Fibroblast of the aortic adventitia (primary cell): Measurements from ENCODE around the gene TRIM28. TPM values are rescaled to one million over a fixed set of nuclear protein-coding genes. Genes with fewer than 3 reads are reported as not detected.

Experiments
- DNase-seq: peaks from one replicate; pipeline ENCODE4 v3.0.0-alpha.2; 2010; ENCODE audit warnings: low read depth
- H3K4me3 ChIP-seq: 2 replicates; pipeline ENCODE4 v1.5.1; 2011; ENCODE audit warnings: low read depth, mild to moderate bottlenecking, control low read depth, low read length, moderate library complexity
- total RNA-seq: library from RNA; depleted of rRNA; stranded (reverse); fragments of >200 nt; gene quantifications from 2 replicates; pipeline ENCODE4 v1.2.3, GENCODE V29; 2012; ENCODE audit warnings: low replicate concordance
- TF ChIP-seq, protein P1 (sequence below): IDR thresholded peaks from 2 replicates; pipeline ENCODE4 v1.5.1; 2011; ENCODE audit warnings: mild to moderate bottlenecking, low read length, control low read depth, inconsistent platforms; ENCODE audit not compliant: insufficient read depth

The TRIM28 gene
- total RNA-seq, 1 donor = 233 TPM

- no peak for DNase-seq
- TF ChIP-seq, protein P1, sequence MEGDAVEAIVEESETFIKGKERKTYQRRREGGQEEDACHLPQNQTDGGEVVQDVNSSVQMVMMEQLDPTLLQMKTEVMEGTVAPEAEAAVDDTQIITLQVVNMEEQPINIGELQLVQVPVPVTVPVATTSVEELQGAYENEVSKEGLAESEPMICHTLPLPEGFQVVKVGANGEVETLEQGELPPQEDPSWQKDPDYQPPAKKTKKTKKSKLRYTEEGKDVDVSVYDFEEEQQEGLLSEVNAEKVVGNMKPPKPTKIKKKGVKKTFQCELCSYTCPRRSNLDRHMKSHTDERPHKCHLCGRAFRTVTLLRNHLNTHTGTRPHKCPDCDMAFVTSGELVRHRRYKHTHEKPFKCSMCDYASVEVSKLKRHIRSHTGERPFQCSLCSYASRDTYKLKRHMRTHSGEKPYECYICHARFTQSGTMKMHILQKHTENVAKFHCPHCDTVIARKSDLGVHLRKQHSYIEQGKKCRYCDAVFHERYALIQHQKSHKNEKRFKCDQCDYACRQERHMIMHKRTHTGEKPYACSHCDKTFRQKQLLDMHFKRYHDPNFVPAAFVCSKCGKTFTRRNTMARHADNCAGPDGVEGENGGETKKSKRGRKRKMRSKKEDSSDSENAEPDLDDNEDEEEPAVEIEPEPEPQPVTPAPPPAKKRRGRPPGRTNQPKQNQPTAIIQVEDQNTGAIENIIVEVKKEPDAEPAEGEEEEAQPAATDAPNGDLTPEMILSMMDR = no peak
- H3K4me3 ChIP-seq = no peak overlapping the region
Measured at GRCh38 chr19:58515259-58515658, 28.6 kb upstream of the TRIM28 start.

DNA sequence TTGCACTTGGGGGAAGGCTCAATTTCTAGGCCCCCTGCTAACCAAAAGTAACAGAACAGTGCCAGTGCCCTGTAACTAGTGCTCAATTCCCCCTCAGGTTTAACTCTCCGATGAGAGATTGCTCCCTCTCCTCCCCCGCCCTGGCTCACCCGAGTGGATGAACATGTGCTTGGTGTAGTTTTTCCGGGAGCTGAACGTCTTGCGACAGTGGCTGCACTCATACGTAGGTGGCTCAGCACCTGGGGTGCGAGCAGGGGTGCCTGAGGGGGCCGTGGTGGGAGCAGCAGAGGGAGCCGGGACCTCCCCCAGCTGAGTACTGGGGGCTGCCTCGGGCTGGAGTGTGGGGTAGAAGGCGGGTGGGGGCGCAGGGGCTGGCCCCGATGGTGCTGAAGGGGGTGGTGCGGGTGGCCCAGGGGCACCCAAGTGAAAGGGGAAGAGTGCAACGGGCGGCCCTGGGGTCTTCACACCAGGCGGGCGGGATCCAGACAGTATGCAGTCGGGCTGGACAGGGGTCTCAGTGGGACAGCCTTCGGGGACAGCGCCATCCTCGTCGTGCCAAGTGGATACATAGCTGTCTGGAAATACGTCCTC, 27.5 kb upstream of the TRIM28 start:
- TF ChIP-seq, protein P1 = no peak
- no peak overlapping the region for H3K4me3 ChIP-seq
- no peak for DNase-seq

- TF ChIP-seq, protein P1 = no peak
- peak overlapping the region; percentile 28 for H3K4me3 ChIP-seq
- no peak for DNase-seq
Measured at GRCh38 chr19:58516964-58517833, 26.7 kb upstream of the TRIM28 start.

- no peak for DNase-seq
- H3K4me3 ChIP-seq = peak overlapping the region; percentile 91
- TF ChIP-seq, protein P1 = no peak
Measured at GRCh38 chr19:58518256-58519086, 25.4 kb upstream of the TRIM28 start.

- TF ChIP-seq, protein P1 = peak; percentile 82
- H3K4me3 ChIP-seq = peak overlapping the region; percentile 91
- peak; percentile 73 for DNase-seq
Measured at GRCh38 chr19:58519087-58519354, 24.8 kb upstream of the TRIM28 start.

DNA sequence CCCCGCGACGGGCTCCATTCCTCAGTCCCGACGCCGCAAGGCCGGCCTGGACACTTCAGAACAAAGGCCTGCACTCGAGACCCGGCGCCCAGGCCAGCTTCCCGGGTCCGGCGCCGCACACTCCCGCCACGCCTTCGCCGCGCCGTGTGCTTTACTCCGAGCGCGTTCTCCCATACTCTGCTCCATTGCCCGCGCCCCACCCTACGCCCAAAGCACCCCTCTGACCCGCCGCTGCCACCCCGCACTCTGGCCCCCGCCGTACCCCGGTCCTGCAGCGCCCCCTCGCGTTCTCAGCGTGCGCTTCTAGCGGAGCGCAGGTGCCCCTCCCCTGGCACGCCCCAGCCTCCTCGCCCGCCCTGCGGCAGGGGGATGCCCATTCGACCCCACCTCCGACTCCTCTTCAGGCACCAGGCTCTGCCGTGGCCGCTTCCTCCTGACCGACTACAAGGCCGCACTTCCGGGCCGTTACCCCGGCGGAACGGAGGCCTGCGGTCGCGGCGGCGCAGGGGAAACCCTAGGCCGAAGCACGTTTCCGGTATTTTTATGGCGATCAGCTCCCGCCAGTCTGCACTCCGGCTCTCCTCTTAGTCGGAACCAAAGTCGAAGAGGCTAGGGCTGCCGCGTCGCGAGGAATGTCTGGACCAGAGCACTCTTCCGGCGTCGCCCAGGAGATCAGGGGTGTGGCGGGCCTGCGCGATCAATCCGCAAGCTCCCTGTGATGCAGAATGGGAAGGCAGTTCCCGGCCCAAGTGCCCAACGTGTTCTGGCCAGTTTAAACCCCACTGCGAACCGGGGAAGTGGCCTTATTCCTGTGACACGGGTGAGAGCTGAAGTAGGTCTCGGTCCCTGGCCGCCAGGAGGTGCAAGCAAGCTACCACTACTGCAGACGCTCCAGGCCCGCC, 24.3 kb upstream of the TRIM28 start, which contains the start of gene ZBTB45:
ZBTB45 (minus strand) TSS at position 456 of the 902 bp plus-strand sequence. CDS start 2,137 bp downstream, outside the sequence.
- H3K4me3 ChIP-seq = peak within 1 kb of the TSS; percentile 91
- peak; percentile 98 for DNase-seq
- TF ChIP-seq, protein P1 = peak; percentile 71
